Erythroblast (primary cell): ENCODE data around the gene CHN2.

ENCODE experiments used
- GATA1 ChIP-seq: IDR thresholded peaks from 2 replicates; pipeline ENCODE4 v1.6.1; 2011; ENCODE audit warnings: low read depth, mild to moderate bottlenecking, control low read depth, low read length, moderate library complexity
- POLR2A ChIP-seq: IDR thresholded peaks from 2 replicates; pipeline ENCODE4 v1.6.1; 2011; ENCODE audit warnings: mild to moderate bottlenecking, low read length

DNA sequence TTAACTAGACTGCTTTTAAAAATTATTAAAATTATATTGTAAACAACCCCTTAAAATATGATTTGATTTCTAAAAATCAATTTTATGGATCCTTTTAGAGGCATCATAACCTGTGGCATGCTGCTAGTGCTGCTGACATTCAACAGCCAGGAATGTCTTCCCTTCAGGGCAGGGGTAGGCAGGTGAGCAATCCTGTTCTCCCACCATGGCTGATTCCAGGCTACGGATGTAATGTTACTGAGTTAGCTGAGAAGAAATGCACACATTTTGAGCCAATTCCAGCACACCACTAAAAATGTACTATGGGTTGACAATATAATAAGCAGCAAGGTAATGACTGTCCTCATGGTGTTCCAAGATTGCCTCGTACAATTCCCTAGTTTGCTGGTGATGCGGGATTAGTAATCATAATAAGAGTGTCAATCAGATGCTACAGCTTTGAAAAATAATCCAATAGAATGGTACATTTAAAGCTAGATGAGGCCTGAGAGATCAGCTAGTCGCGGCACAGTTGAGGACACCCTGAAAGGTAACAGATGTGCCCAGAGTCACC, 260.4 kb downstream of the CHN2 start:
- TF ChIP-seq POLR2A (no peak), GATA1 (no peak)
